Measurements from ENCODE around the gene ALKBH4.
"Not testable (repeated sequence)": the region's sequence is repeated elsewhere in the genome, so short reads cannot be mapped to it uniquely, and the experiment has no call there.

ALKBH4 gene

GRCh38 chr7:102424787-102425218 is 39.9 kb downstream of the ALKBH4 start:
- no peak for DNase-seq

- no peak for DNase-seq
These were observed 40.5 kb downstream of the ALKBH4 start for GRCh38 chr7:102424129-102424551.

GRCh38 chr7:102421706-102422240 is 42.9 kb downstream of the ALKBH4 start:
- no peak for DNase-seq

DNA sequence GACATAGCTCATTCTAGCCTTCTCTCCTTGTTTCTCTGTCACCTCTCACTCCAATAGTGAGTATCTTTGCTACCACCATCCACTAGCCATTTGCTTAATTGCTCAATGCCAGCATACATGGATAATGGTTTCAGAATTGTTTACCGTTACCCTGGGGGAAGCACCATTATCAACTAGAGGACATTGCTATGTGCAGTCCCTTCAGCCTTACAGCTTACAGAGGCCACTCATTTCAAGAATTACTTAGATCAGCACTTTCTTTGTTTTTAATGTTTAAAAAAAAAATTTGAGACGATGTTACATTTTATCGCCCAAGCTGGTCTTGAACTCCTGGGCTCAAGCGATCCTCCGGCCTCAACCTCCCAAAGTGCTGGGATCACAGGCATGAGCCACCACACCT is 46.1 kb downstream of the ALKBH4 start:
- DNase-seq = no peak

GRCh38 chr7:102417105-102417504 is 47.6 kb downstream of the ALKBH4 start:
- no peak for DNase-seq

DNA sequence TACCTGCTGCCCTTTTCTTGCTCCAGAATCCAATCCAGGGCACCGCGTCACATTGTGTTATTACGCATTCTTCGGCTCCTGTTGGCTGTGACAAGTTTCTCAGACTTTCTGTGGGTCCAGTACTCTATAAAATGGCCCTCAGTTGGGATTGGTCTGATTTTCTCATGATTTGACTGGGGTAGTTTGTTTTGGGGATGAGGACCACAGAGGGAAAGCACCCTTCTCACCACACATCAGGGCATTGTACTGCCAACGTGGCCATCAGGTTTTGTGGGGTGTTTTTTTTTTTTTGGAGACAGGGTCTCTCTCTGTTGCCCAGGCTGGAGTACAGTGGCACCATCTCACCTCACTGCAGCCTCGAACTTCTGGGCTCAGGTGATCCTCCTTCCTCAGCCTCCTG is 48.3 kb downstream of the ALKBH4 start:
- DNase-seq = no peak

GRCh38 chr7:102415685-102416225 is 48.9 kb downstream of the ALKBH4 start:
- DNase-seq = no peak

GRCh38 chr7:102413611-102414010 is 51.1 kb downstream of the ALKBH4 start:
- no peak for DNase-seq

GRCh38 chr7:102413091-102413490 is 51.6 kb downstream of the ALKBH4 start:
- DNase-seq = peak in 1 of 2 experiments; percentile 25

GRCh38 chr7:102412548-102412947 is 52.1 kb downstream of the ALKBH4 start:
- DNase-seq = peak; percentile 4 to 58

GRCh38 chr7:102410918-102411317 is 53.7 kb downstream of the ALKBH4 start:
- no peak for DNase-seq

DNA sequence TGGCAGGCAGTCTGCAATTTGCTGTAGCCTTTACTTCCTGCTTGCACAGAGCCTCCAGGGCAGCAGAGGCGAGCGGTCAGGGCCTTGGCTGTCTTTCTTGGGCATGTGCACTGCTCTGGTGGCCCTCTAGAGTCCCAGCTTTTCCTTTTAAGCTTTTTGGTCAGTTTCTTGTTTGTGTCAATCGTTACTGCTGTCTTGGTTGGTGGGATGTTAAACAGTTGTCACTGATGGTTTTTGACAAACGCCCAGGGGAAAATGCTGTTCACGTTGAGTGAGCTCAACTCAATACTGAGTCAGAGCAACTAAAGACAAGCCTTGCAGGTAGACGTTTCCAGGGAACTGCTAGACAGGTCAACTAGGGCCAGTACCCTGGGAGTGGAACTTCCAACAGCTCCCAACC is 54.5 kb downstream of the ALKBH4 start:
- DNase-seq = no peak

DNA sequence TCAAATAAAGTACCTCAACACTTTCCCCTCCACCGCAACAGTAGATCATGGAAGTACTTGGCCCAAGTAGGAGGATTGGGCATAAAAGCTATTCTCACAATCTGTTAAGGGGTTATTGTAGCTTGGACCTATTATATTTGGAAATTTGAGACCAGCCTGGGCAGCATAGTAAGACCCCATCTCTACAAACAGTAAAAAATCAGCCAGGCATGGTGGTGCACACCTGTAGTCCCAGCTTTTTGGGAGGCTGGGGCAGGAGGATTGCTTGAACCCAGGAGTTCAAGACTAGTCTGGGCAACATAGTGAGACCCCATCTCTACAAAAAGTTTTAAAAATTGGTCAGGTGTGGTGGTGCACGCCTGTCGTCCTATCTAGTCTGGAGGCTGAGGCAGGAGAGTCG is 55.3 kb downstream of the ALKBH4 start:
- DNase-seq = no peak

DNA sequence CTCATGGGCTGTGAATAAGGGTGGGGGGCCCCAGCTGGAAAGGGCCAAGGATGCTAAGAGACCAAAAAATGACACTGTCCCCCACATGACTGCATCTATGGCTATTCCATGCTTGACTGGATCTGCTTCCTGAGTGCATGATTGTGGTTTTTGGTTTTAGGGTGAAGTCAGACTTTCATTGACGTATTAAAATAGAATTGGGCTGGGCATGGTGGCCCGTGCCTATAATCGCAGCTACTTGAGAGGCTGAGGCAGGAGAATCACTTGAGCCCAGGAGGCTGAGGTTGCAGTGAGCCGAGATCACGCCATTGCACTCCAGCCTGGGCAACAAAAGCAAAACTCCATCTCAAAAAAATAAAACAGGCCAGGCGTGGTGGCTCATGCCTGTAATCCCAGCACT is 56.1 kb downstream of the ALKBH4 start:
- DNase-seq = not testable (repeated sequence)

DNA sequence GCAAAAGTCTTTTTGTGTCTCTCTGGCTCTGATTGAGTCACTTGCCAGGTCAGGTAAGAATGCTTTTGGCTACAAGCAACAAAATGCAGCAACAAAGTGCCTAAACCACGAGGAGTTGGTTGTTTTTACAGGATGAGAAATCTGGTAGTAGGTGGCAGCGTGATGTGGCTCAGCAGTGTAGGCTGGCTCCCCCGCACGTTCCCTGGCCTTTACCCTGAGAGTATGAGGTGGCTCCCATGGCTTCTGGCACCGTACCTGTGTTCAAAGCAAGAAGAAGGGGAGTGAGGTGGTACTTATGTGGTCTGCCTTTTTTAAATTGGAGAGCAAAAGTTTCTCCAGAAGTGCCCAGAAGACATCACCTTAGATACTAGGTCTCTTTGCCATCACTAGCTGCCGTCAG is 56.8 kb downstream of the ALKBH4 start:
- DNase-seq = no peak

All from NCI-H446 (cell line).